Astrocyte (in vitro differentiated cells and primary cell): Measurements from ENCODE around the gene PDE5A.
"Not testable (repeated sequence)": the region's sequence is repeated elsewhere in the genome, so short reads cannot be mapped to it uniquely, and the experiment has no call there.

Experiments used
- EZH2 ChIP-seq: IDR thresholded peaks from 2 replicates; pipeline ENCODE4 v1.6.1; 2012; ENCODE audit warnings: mild to moderate bottlenecking, low read length, inconsistent platforms; ENCODE audit not compliant: insufficient read depth
- TF ChIP-seq, protein P1 (sequence below): IDR thresholded peaks from 2 replicates; pipeline ENCODE4 v1.5.1; 2011; ENCODE audit warnings: low read depth, mild to moderate bottlenecking, inconsistent platforms, low read length, moderate library complexity; ENCODE audit not compliant: insufficient read depth

GRCh38 chr4:119462733-119463132, 165.9 kb downstream of the PDE5A start:
- TF ChIP-seq, protein P1, sequence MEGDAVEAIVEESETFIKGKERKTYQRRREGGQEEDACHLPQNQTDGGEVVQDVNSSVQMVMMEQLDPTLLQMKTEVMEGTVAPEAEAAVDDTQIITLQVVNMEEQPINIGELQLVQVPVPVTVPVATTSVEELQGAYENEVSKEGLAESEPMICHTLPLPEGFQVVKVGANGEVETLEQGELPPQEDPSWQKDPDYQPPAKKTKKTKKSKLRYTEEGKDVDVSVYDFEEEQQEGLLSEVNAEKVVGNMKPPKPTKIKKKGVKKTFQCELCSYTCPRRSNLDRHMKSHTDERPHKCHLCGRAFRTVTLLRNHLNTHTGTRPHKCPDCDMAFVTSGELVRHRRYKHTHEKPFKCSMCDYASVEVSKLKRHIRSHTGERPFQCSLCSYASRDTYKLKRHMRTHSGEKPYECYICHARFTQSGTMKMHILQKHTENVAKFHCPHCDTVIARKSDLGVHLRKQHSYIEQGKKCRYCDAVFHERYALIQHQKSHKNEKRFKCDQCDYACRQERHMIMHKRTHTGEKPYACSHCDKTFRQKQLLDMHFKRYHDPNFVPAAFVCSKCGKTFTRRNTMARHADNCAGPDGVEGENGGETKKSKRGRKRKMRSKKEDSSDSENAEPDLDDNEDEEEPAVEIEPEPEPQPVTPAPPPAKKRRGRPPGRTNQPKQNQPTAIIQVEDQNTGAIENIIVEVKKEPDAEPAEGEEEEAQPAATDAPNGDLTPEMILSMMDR = peak; percentile 18
- not testable (repeated sequence) for TF ChIP-seq EZH2
